ENCODE data around the gene RNF7. TPM values are rescaled to one million over a fixed set of nuclear protein-coding genes. Genes with fewer than 3 reads are reported as not detected.

Gene RNF7
- total RNA-seq, 1 donor, result 57.0 TPM

- H3K4me3 ChIP-seq (ENCODE audit: low read depth, low read length), result no peak overlapping the region
- DNase-seq (ENCODE audit: low read depth), result no peak
- no peak for TF ChIP-seq CTCF (IDR thresholded peaks at IDR 0.05; ENCODE audit: insufficient read depth, low read depth, low read length)
Measured at GRCh38 chr3:141795741-141796080, 57.6 kb downstream of the RNF7 start.

- no peak overlapping the region for H3K4me3 ChIP-seq (ENCODE audit: low read depth, low read length)
- DNase-seq (ENCODE audit: low read depth), result peak; percentile 77
- no peak for TF ChIP-seq CTCF (IDR thresholded peaks at IDR 0.05; ENCODE audit: insufficient read depth, low read depth, low read length)
Measured at GRCh38 chr3:141796081-141796888, 58.2 kb downstream of the RNF7 start.

Small RNAs within 50 kb of the gene (small RNA-seq; reads per million reads assigned to genes)
- gene AC112771.1, result not detected

Other genes starting within 250 kb of the RNF7 start
- under 0.01 TPM in 1 of 2 replicates, not detected in the other for gene GRK7, start 25.1 kb downstream of the RNF7 start, total RNA-seq
- 55.1 and 82.5 TPM in 2 replicates for gene ATP1B3, start 138.3 kb downstream of the RNF7 start, total RNA-seq